Breast epithelium (tissue), 4 donors: ENCODE data around the gene FMNL2. TPM values are rescaled to one million over a fixed set of nuclear protein-coding genes. Genes with fewer than 3 reads are reported as not detected.

Source experiments
- DNase-seq, 2 donors: peaks; one replicate each; pipeline ENCODE4 v3.0.0-alpha.2; 2019; ENCODE audit warnings: low spot score in 2 of 2
- H3K27ac ChIP-seq, 2 donors: fragments of 200-600 bp; sonication (generic) in 1 of 2; one replicate each; pipeline ENCODE4 v1.5.1; 2016 to 2019; ENCODE audit warnings: mild to moderate bottlenecking in 1 of 2
- H3K27me3 ChIP-seq, 2 donors: fragments of 200-600 bp; sonication (generic) in 1 of 2; one replicate each; pipeline versions ENCODE4 v1.5.1 to v1.6.0; 2017 to 2019; ENCODE audit warnings: control low read depth in 1 of 2, mild to moderate bottlenecking in 1 of 2
- H3K36me3 ChIP-seq: fragments of 200-600 bp; one replicate; pipeline ENCODE4 v1.5.1; 2019
- H3K4me1 ChIP-seq, 2 donors: fragments of 200-600 bp; sonication (generic); one replicate each; pipeline ENCODE4 v1.5.1; 2016 to 2019; ENCODE audit warnings: control low read depth in 1 of 2
- H3K4me3 ChIP-seq, 3 donors: fragments of 200-600 bp; sonication (generic); 1 replicate in 2 of 3; 2 replicates in 1 of 3; pipeline ENCODE4 v1.5.1; 2016 to 2019; ENCODE audit warnings: mild to moderate bottlenecking in 3 of 3, moderate library complexity in 2 of 3
- H3K9me3 ChIP-seq, 2 donors: fragments of 200-600 bp; sonication (generic) in 1 of 2; one replicate each; pipeline ENCODE4 v1.5.1; 2016 to 2019; ENCODE audit warnings: control low read depth in 1 of 2
- CTCF ChIP-seq, 3 donors: fragments of 450-650 bp; IDR thresholded peaks; one replicate each; pipeline ENCODE4 v1.5.1; 2016 to 2017; ENCODE audit warnings: antibody characterized with exemption in 3 of 3, mild to moderate bottlenecking in 3 of 3, moderate library complexity in 3 of 3
- POLR2A ChIP-seq: fragments of 450-650 bp; IDR thresholded peaks from one replicate; pipeline ENCODE4 v1.6.1; 2016; ENCODE audit warnings: antibody characterized with exemption, mild to moderate bottlenecking, moderate library complexity
- POLR2AphosphoS5 ChIP-seq, 3 donors: sonication (generic); formaldehyde crosslinking; IDR thresholded peaks; one replicate each; pipeline ENCODE4 v1.6.1; 2017; ENCODE audit warnings: antibody characterized with exemption in 3 of 3
- intact Hi-C: fragments of 100-400 bp; cut with DNase I; formaldehyde crosslinking; loops from one replicate; pipeline ENCODE4 v1.15.1; 2023; ENCODE audit warnings: low total_unique reads
- total RNA-seq, 3 donors: library from RNA; depleted of rRNA; stranded (reverse); fragments of >200 nt; gene quantifications; one replicate each; pipeline ENCODE4 v1.1.0, GENCODE V29; 2016

Gene FMNL2
- total RNA-seq, 3 donors from 2014 or later: 36.1 to 78.1 (median 40.0) TPM

- intact Hi-C loops: no loop called here
- no peak for DNase-seq
- H3K27ac ChIP-seq: peak overlapping the region in 1 of 2 donors; percentile 14
Measured at GRCh38 chr2:152446213-152446612, 111.2 kb downstream of the FMNL2 start.

GRCh38 chr2:152447897-152448296 lies 112.9 kb downstream of the FMNL2 start:
- Histone ChIP-seq H3K27me3 (no peaks in the 10 kb centered on the region), H3K27ac (no peak overlapping the region), H3K36me3 (no peaks in the 10 kb centered on the region), H3K4me3 (no peak overlapping the region), H3K9me3 (no peaks in the 10 kb centered on the region), H3K4me1 (no peaks in the 10 kb centered on the region)
- TF ChIP-seq POLR2AphosphoS5 (IDR thresholded peaks at IDR 0.05): no peak
- TF ChIP-seq CTCF (IDR thresholded peaks at IDR 0.05): no peak
- no peak for TF ChIP-seq POLR2A
- DNase-seq: no peak
- intact Hi-C loops: no loop called here

More at GRCh38 chr2:152446213-152446612, 111.2 kb downstream of the FMNL2 start:
- no peaks in the 10 kb centered on the region for H3K4me1 ChIP-seq
- TF ChIP-seq CTCF (IDR thresholded peaks at IDR 0.05) (no peak), POLR2AphosphoS5 (IDR thresholded peaks at IDR 0.05) (no peak), POLR2A (no peak)
- H3K36me3 ChIP-seq: no peaks in the 10 kb centered on the region
- no peaks in the 10 kb centered on the region for H3K9me3 ChIP-seq
- H3K4me3 ChIP-seq: no peak overlapping the region
- H3K27me3 ChIP-seq: no peaks in the 10 kb centered on the region

GRCh38 chr2:152448606-152449005 lies 113.6 kb downstream of the FMNL2 start:
- Histone ChIP-seq H3K4me3 (no peak overlapping the region), H3K36me3 (no peaks in the 10 kb centered on the region), H3K9me3 (no peaks in the 10 kb centered on the region), H3K4me1 (no peaks in the 10 kb centered on the region), H3K27ac (no peak overlapping the region), H3K27me3 (no peaks in the 10 kb centered on the region)
- DNase-seq: no peak
- intact Hi-C loops: no loop called here
- no peak for TF ChIP-seq CTCF (IDR thresholded peaks at IDR 0.05)
- no peak for TF ChIP-seq POLR2A
- no peak for TF ChIP-seq POLR2AphosphoS5 (IDR thresholded peaks at IDR 0.05)

- DNase-seq: no peak
- H3K27me3 ChIP-seq: no peaks in the 10 kb centered on the region
- H3K27ac ChIP-seq: no peak overlapping the region
- no peaks in the 10 kb centered on the region for H3K9me3 ChIP-seq
- TF ChIP-seq POLR2AphosphoS5 (IDR thresholded peaks at IDR 0.05) (no peak), POLR2A (no peak), CTCF (IDR thresholded peaks at IDR 0.05) (no peak)
- no peaks in the 10 kb centered on the region for H3K4me1 ChIP-seq
- no peak overlapping the region for H3K4me3 ChIP-seq
- intact Hi-C loops: no loop called here
- H3K36me3 ChIP-seq: no peaks in the 10 kb centered on the region
Measured at GRCh38 chr2:152449578-152449977, 114.6 kb downstream of the FMNL2 start.

- Histone ChIP-seq H3K36me3 (no peaks in the 10 kb centered on the region), H3K4me1 (no peaks in the 10 kb centered on the region), H3K27ac (no peak overlapping the region), H3K27me3 (no peaks in the 10 kb centered on the region), H3K9me3 (no peaks in the 10 kb centered on the region), H3K4me3 (no peak overlapping the region)
- DNase-seq: no peak
- no peak for TF ChIP-seq POLR2A
- TF ChIP-seq POLR2AphosphoS5 (IDR thresholded peaks at IDR 0.05): no peak
- no peak for TF ChIP-seq CTCF (IDR thresholded peaks at IDR 0.05)
- intact Hi-C loops: loop anchor here (2.0 kb wide), 1 partner anchor 39 kb away; no protein-coding TSS in a partner anchor
Measured at GRCh38 chr2:152450176-152450575, 115.2 kb downstream of the FMNL2 start.
